Measurements from ENCODE around the gene ITGAX. TPM values are rescaled to one million over a fixed set of nuclear protein-coding genes. Genes with fewer than 3 reads are reported as not detected.

ITGAX gene
- total and polyA plus RNA-seq, 10 of the 15 experiments (the other 5 are each of a cell fraction or from before 2014, with no cell fraction given): 1.6 to 37.9 (median 17.9) TPM

- TF ChIP-seq, protein P1, sequence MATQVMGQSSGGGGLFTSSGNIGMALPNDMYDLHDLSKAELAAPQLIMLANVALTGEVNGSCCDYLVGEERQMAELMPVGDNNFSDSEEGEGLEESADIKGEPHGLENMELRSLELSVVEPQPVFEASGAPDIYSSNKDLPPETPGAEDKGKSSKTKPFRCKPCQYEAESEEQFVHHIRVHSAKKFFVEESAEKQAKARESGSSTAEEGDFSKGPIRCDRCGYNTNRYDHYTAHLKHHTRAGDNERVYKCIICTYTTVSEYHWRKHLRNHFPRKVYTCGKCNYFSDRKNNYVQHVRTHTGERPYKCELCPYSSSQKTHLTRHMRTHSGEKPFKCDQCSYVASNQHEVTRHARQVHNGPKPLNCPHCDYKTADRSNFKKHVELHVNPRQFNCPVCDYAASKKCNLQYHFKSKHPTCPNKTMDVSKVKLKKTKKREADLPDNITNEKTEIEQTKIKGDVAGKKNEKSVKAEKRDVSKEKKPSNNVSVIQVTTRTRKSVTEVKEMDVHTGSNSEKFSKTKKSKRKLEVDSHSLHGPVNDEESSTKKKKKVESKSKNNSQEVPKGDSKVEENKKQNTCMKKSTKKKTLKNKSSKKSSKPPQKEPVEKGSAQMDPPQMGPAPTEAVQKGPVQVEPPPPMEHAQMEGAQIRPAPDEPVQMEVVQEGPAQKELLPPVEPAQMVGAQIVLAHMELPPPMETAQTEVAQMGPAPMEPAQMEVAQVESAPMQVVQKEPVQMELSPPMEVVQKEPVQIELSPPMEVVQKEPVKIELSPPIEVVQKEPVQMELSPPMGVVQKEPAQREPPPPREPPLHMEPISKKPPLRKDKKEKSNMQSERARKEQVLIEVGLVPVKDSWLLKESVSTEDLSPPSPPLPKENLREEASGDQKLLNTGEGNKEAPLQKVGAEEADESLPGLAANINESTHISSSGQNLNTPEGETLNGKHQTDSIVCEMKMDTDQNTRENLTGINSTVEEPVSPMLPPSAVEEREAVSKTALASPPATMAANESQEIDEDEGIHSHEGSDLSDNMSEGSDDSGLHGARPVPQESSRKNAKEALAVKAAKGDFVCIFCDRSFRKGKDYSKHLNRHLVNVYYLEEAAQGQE (IDR thresholded peaks at IDR 0.05; ENCODE audit: low read depth, low read length): no peak
- TF ChIP-seq RAD21 (IDR thresholded peaks at IDR 0.05; ENCODE audit: insufficient read depth, low read depth, low read length) (0 out of 2 replicates have a peak, but pooled peaks have one; percentile 19), HCFC1 (IDR thresholded peaks at IDR 0.05; ENCODE audit: low read length) (no peak), KDM1A (IDR thresholded peaks at IDR 0.05; ENCODE audit: borderline replicate concordance) (no peak), MTA2 (IDR thresholded peaks at IDR 0.05; ENCODE audit: low read depth) (peak; percentile 87), TBL1XR1 (IDR thresholded peaks at IDR 0.05; ENCODE audit: low read depth, low read length) (peak; percentile 88), BHLHE40 (IDR thresholded peaks at IDR 0.05; ENCODE audit: borderline replicate concordance in 1 of 2, low read depth in 2 of 2, low read length in 1 of 2) (peak; percentile 84 to 85), NR2F1 (conservative IDR thresholded peaks at IDR 0.05) (peak; percentile 99), SP1 (IDR thresholded peaks at IDR 0.05; ENCODE audit: low read depth, low read length) (peak; percentile 57), CREB1 (IDR thresholded peaks at IDR 0.05; ENCODE audit: low read depth) (no peak), HDAC2 (IDR thresholded peaks at IDR 0.05) (no peak), FOXK2 (IDR thresholded peaks at IDR 0.05) (no peak), SIN3A (IDR thresholded peaks at IDR 0.05; ENCODE audit: low read depth, low read length) (no peak), ZBED1 (IDR thresholded peaks at IDR 0.05; ENCODE audit: borderline replicate concordance) (no peak; the same call in 1 of the 2 replicates), YBX1 (IDR thresholded peaks at IDR 0.05) (no peak), ZZZ3 (IDR thresholded peaks at IDR 0.05; ENCODE audit: control insufficient read depth, insufficient read length, low read depth) (no peak), E4F1 (IDR thresholded peaks at IDR 0.05; ENCODE audit: borderline replicate concordance, partially characterized antibody) (no peak), ZNF274 (IDR thresholded peaks at IDR 0.05; ENCODE audit: insufficient read depth, insufficient read length) (no peak), NRF1 (conservative IDR thresholded peaks at IDR 0.05; ENCODE audit: low read depth, low read length) (no peak), ATF3 (IDR thresholded peaks at IDR 0.05; ENCODE audit: borderline replicate concordance, extremely low read depth, low read depth, low read length) (no peak), IRF4 (IDR thresholded peaks at IDR 0.05; ENCODE audit: low read depth, low read length) (peak; percentile 93), MYB (IDR thresholded peaks at IDR 0.05; ENCODE audit: borderline replicate concordance, low read depth, low read length) (no peak)
- TF ChIP-seq, protein P2, sequence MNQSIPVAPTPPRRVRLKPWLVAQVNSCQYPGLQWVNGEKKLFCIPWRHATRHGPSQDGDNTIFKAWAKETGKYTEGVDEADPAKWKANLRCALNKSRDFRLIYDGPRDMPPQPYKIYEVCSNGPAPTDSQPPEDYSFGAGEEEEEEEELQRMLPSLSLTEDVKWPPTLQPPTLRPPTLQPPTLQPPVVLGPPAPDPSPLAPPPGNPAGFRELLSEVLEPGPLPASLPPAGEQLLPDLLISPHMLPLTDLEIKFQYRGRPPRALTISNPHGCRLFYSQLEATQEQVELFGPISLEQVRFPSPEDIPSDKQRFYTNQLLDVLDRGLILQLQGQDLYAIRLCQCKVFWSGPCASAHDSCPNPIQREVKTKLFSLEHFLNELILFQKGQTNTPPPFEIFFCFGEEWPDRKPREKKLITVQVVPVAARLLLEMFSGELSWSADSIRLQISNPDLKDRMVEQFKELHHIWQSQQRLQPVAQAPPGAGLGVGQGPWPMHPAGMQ (IDR thresholded peaks at IDR 0.05; ENCODE audit: borderline replicate concordance): no peak
- TF ChIP-seq, protein P3, sequence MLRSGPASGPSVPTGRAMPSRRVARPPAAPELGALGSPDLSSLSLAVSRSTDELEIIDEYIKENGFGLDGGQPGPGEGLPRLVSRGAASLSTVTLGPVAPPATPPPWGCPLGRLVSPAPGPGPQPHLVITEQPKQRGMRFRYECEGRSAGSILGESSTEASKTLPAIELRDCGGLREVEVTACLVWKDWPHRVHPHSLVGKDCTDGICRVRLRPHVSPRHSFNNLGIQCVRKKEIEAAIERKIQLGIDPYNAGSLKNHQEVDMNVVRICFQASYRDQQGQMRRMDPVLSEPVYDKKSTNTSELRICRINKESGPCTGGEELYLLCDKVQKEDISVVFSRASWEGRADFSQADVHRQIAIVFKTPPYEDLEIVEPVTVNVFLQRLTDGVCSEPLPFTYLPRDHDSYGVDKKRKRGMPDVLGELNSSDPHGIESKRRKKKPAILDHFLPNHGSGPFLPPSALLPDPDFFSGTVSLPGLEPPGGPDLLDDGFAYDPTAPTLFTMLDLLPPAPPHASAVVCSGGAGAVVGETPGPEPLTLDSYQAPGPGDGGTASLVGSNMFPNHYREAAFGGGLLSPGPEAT (IDR thresholded peaks at IDR 0.05; ENCODE audit: low read depth): peak; percentile 85
Observed at GRCh38 chr16:31344712-31345111, 10.3 kb upstream of the ITGAX start (continued).

Measured in GM12878 (cell line).